ENCODE data around the gene CDC14B. TPM values are rescaled to one million over a fixed set of nuclear protein-coding genes. Genes with fewer than 3 reads are reported as not detected.

CDC14B gene
- total RNA-seq, 1 donor from 2014 or later = 53.2 TPM

DNA sequence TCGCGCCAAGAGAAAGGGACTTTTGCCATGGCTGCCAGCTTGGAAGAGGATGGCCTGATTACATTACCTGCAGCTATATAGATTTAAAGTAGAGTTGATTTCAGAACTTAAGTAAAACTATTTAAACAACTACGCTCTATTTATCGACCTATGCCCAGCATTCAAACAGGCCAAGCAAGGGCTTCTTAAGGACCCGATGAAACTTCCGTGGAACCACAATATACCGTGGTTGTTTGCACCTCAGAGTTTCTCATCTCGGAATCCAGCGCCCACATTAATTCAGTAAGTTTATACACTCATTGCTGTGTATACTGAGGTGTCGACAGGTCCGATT lies 505 bp upstream of the CDC14B start:
- H3K36me3 Mint-ChIP-seq (ENCODE audit: insufficient read depth) = no peaks in the 10 kb centered on the region
- H3K27ac Mint-ChIP-seq = peak overlapping the region; percentile 96
- no peak for DNase-seq (ENCODE audit: low spot score, unreplicated experiment)

DNA sequence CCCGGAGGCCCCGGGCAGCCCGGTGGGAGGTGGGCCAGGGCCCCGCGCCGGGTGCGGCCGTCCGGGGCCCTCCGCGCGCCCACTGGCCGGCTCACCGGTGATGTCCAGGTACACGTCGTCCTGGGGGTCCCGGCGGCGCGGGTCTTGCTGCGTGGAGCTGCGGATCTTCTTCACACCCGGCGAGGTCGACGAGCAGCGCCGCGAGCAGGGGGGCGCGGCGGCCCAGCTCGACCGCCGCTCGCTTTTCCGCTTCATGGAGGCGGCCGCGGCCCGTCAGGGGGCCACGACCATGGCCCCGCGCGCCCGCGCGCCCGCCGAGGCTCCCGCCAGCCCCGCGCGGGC lies 548 bp downstream of the CDC14B start:
- H3K9me3 Mint-ChIP-seq (ENCODE audit: low read depth) = no peaks in the 10 kb centered on the region
- no peaks in the 10 kb centered on the region for H3K36me3 Mint-ChIP-seq (ENCODE audit: insufficient read depth)
- DNase-seq (ENCODE audit: low spot score, unreplicated experiment) = no peak
- H3K4me3 Mint-ChIP-seq (ENCODE audit: low read depth) = peak overlapping the region; percentile 50
- H3K27ac Mint-ChIP-seq = no peak overlapping the region
- H3K4me1 Mint-ChIP-seq (ENCODE audit: low read depth) = peaks cover 31% of the 10 kb centered on the region
- H3K27me3 Mint-ChIP-seq = no peaks in the 10 kb centered on the region
- no peak for TF ChIP-seq CTCF (IDR thresholded peaks at IDR 0.05; ENCODE audit: unreplicated experiment)

More for the DNA sequence above, 505 bp upstream of the CDC14B start:
- H3K27me3 Mint-ChIP-seq = no peaks in the 10 kb centered on the region
- H3K4me1 Mint-ChIP-seq (ENCODE audit: low read depth) = peaks cover 31% of the 10 kb centered on the region
- peak overlapping the region; percentile 78 for H3K4me3 Mint-ChIP-seq (ENCODE audit: low read depth)
- no peaks in the 10 kb centered on the region for H3K9me3 Mint-ChIP-seq (ENCODE audit: low read depth)
- no peak for TF ChIP-seq CTCF (IDR thresholded peaks at IDR 0.05; ENCODE audit: unreplicated experiment)

DNA sequence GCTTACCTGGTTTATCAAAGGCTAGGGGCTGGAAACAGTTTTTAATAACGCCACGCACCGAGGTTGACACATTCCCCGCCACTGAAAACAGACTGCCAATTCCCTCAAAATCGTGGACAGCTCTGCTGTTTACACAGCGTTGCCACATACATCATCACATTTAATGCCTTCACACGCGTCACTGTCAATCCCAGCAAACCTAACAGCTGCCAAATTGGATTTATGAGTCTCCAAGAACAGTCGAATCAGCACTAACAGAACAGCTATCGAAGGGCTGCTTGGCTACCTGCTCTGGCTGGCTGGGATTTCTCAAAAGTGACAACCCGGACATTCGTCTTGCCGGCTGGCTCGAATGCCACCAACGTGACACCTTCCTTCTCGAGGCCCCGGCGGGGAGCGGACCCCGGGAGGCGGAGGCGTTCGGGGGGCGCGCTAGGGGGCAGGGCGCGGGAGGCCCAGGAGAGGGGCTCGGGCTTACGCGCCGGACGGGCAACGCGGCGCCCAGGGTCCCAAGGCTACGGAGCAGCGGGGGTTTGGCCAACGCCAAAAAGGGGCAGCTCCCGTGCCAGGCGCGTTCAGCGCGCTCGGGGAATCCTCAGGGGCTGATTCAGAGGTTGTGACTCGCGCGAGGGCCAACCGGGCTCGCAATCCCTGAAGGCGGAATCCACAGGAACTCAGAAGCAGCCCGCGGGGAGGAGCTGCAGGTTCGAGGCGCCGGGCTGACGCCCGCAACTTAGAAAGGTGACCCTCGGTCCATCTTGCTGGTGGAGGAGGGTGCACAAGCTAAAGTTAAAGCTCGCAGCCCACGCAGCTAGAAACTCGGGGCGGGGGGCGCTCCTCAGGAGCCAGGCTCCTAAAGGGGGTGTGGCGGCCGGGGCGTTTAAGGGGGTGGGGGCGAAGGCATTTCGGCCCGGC lies 1.2 kb downstream of the CDC14B start:
- Mint-ChIP-seq H3K4me1 (ENCODE audit: low read depth) (peaks cover 31% of the 10 kb centered on the region), H3K27ac (peak overlapping the region; percentile 89), H3K36me3 (ENCODE audit: insufficient read depth) (no peaks in the 10 kb centered on the region), H3K4me3 (ENCODE audit: low read depth) (peak overlapping the region; percentile 78), H3K27me3 (no peaks in the 10 kb centered on the region), H3K9me3 (ENCODE audit: low read depth) (no peaks in the 10 kb centered on the region)
- no peak for TF ChIP-seq CTCF (IDR thresholded peaks at IDR 0.05; ENCODE audit: unreplicated experiment)
- peak; percentile 21 for DNase-seq (ENCODE audit: low spot score, unreplicated experiment)

DNA sequence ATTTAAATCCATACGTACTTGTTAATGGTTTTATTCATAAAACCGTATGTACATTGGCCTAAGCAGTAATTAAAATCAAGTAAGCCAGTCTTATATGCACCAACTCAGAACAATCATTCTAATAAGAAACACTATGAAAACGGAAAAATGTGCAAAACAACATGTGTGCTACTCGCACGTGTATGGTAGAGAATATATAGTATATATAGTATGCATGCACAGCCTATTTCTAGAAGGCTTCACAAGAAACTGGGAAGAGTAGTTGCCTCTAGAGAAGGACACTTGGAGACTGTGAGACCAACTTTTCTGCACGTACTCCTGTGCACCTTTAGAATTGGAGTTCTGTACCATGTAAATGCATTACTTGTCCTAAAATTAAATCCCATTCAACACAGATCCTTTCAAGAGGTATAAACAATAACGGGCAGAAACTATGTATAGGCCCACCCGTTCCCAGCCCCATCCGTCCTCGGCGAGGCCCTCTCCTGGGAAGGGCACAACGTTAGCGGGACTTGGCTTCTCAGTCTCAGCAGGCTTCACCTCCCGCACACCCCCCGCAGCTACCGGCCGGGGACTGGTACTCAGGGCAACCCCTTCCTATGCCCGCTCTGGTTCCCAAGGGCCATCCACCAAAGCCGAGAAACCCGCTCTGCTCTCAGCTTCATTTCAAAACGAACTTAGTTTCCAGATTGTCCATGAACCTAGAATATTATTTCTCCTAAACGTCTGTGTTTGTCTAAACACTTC lies 2.0 kb downstream of the CDC14B start:
- Mint-ChIP-seq H3K9me3 (ENCODE audit: low read depth) (no peaks in the 10 kb centered on the region), H3K36me3 (ENCODE audit: insufficient read depth) (no peaks in the 10 kb centered on the region), H3K27ac (peak overlapping the region; percentile 82), H3K4me3 (ENCODE audit: low read depth) (peak overlapping the region; percentile 78), H3K4me1 (ENCODE audit: low read depth) (peaks cover 31% of the 10 kb centered on the region), H3K27me3 (no peaks in the 10 kb centered on the region)
- no peak for TF ChIP-seq CTCF (IDR thresholded peaks at IDR 0.05; ENCODE audit: unreplicated experiment)
- no peak for DNase-seq (ENCODE audit: low spot score, unreplicated experiment)

- DNase-seq (ENCODE audit: low spot score, unreplicated experiment) = no peak
- no peaks in the 10 kb centered on the region for H3K9me3 Mint-ChIP-seq (ENCODE audit: low read depth)
- no peaks in the 10 kb centered on the region for H3K27me3 Mint-ChIP-seq
- H3K4me3 Mint-ChIP-seq (ENCODE audit: low read depth) = peak overlapping the region; percentile 78
- no peaks in the 10 kb centered on the region for H3K36me3 Mint-ChIP-seq (ENCODE audit: insufficient read depth)
- peaks cover 35% of the 10 kb centered on the region for H3K4me1 Mint-ChIP-seq (ENCODE audit: low read depth)
- no peak overlapping the region for H3K27ac Mint-ChIP-seq
- TF ChIP-seq CTCF (IDR thresholded peaks at IDR 0.05; ENCODE audit: unreplicated experiment) = no peak
Observed at GRCh38 chr9:96616817-96617438, 2.7 kb downstream of the CDC14B start.

All from progenitor cell of endocrine pancreas (in vitro differentiated cells).